Measurements from ENCODE around the gene SREBF1. TPM values are rescaled to one million over a fixed set of nuclear protein-coding genes. Genes with fewer than 3 reads are reported as not detected.

The SREBF1 gene
- polyA plus RNA-seq, 3 donors = 7.6 to 35.9 (median 10.5) TPM

DNA sequence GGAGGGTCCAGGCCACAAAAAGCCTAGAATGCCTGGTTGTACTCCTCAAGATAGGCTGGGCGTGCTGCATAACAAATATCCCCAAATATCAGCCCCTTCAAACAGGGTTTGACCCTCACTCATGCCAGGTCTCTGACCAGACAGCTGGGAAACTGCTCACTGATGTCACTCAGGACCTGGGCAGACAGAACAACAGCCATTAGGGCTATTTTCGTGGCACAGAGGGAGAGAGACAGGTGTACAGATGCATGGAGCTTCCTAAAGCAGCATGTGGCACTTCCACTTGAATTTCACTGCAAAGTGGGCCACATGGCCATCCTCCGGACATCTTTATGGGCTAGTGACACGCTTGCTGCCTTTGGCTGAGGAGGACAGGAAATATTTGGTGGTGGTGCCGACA lies 73.1 kb downstream of the SREBF1 start:
- WGBS (ENCODE audit: insufficient coverage) = 30% methylated on average over 3 of the region's 5 CpGs
- no peak overlapping the region for H3K27ac ChIP-seq (ENCODE audit: low read depth in 1 of 2, low read length in 2 of 2)
- H3K27me3 ChIP-seq (ENCODE audit: control insufficient read depth in 2 of 2, insufficient read depth in 2 of 2, low read length in 2 of 2) = no peaks in the 10 kb centered on the region
- Mint-ChIP-seq H3K4me3 (no peak overlapping the region), H3K9me3 (no peaks in the 10 kb centered on the region), H3K4me1 (peaks cover 11% of the 10 kb centered on the region), H3K27me3 (ENCODE audit: low read depth in 3 of 3) (peaks cover 0 to 2% (median 2%) of the 10 kb centered on the region in 3 donors), H3K36me3 (peaks cover 16 to 22% of the 10 kb centered on the region in 2 donors), H3K27ac (peak overlapping the region in 1 of 7 donors; percentile 18)
- no peak overlapping the region for H3K4me3 ChIP-seq (replicated peaks in 1 of 3; ENCODE audit: low read depth in 2 of 3, low read length in 3 of 3)
- DNase-seq = no peak
- H3K9me3 ChIP-seq (replicated peaks in 1 of 2; ENCODE audit: control insufficient read depth in 1 of 2, insufficient read depth in 1 of 2, low read length in 2 of 2) = no peaks in the 10 kb centered on the region
- H3K79me2 ChIP-seq (ENCODE audit: insufficient read depth, low read length) = no peaks in the 10 kb centered on the region
- intact Hi-C loops (cut with micrococcal nuclease) = no loop called here
- TF ChIP-seq, protein P1, sequence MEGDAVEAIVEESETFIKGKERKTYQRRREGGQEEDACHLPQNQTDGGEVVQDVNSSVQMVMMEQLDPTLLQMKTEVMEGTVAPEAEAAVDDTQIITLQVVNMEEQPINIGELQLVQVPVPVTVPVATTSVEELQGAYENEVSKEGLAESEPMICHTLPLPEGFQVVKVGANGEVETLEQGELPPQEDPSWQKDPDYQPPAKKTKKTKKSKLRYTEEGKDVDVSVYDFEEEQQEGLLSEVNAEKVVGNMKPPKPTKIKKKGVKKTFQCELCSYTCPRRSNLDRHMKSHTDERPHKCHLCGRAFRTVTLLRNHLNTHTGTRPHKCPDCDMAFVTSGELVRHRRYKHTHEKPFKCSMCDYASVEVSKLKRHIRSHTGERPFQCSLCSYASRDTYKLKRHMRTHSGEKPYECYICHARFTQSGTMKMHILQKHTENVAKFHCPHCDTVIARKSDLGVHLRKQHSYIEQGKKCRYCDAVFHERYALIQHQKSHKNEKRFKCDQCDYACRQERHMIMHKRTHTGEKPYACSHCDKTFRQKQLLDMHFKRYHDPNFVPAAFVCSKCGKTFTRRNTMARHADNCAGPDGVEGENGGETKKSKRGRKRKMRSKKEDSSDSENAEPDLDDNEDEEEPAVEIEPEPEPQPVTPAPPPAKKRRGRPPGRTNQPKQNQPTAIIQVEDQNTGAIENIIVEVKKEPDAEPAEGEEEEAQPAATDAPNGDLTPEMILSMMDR (IDR thresholded peaks at IDR 0.05) = no peak
- H3K9ac ChIP-seq (ENCODE audit: insufficient read depth, low read length, poor library complexity, severe bottlenecking) = no peak overlapping the region
- peaks cover 2 to 15% of the 10 kb centered on the region in 2 donors for H3K36me3 ChIP-seq (replicated peaks in 1 of 2; ENCODE audit: control insufficient read depth in 1 of 2, insufficient read depth in 2 of 2, low read length in 2 of 2)
- H4K20me1 ChIP-seq (ENCODE audit: insufficient read depth, low read length) = peaks cover 76% of the 10 kb centered on the region
- H3K4me1 ChIP-seq (ENCODE audit: control insufficient read depth in 1 of 2, insufficient read depth in 2 of 2, low read length in 2 of 2) = no peaks in the 10 kb centered on the region
- no peak overlapping the region for H3K4me2 ChIP-seq (replicated peaks; ENCODE audit: extremely low read depth, low read length, poor library complexity, severe bottlenecking)
- no peak overlapping the region for H2AFZ ChIP-seq (ENCODE audit: insufficient read depth, low read depth, low read length, poor library complexity, severe bottlenecking)

DNA sequence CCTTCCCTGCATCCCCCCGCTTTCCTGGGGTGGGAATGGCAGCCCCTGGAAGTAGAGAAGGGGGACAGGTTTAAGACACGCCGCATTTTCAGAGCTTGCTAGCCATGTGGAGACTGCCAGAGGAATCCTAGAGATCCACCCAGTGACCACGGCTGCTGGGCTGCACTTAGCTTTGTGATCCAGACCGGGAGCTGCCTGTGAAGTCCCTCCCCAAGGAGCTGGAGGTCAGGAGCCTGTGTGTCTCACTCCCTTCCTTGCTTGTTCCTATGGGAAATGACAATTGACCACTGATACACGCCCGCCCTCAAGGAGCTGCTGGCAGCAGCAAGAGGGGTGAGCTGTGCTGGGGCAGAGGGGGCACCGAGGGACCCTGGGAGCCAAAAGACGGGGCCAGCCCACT lies 73.7 kb downstream of the SREBF1 start:
- no peak for DNase-seq
- Mint-ChIP-seq H3K4me1 (peaks cover 17% of the 10 kb centered on the region), H3K36me3 (peaks cover 16 to 22% of the 10 kb centered on the region in 2 donors), H3K27me3 (ENCODE audit: low read depth in 3 of 3) (peaks cover 0 to 2% (median 2%) of the 10 kb centered on the region in 3 donors), H3K27ac (no peak overlapping the region), H3K9me3 (no peaks in the 10 kb centered on the region), H3K4me3 (no peak overlapping the region)
- TF ChIP-seq, protein P1 (IDR thresholded peaks at IDR 0.05) = no peak
- H3K4me1 ChIP-seq (ENCODE audit: control insufficient read depth in 1 of 2, insufficient read depth in 2 of 2, low read length in 2 of 2) = peaks cover 0 to under 1% of the 10 kb centered on the region in 2 donors
- peaks cover 2 to 15% of the 10 kb centered on the region in 2 donors for H3K36me3 ChIP-seq (replicated peaks in 1 of 2; ENCODE audit: control insufficient read depth in 1 of 2, insufficient read depth in 2 of 2, low read length in 2 of 2)
- 90% methylated on average over 8 of the region's 9 CpGs for WGBS (ENCODE audit: insufficient coverage)
- no peak overlapping the region for H2AFZ ChIP-seq (ENCODE audit: insufficient read depth, low read depth, low read length, poor library complexity, severe bottlenecking)
- H4K20me1 ChIP-seq (ENCODE audit: insufficient read depth, low read length) = peaks cover 76% of the 10 kb centered on the region
- H3K9ac ChIP-seq (ENCODE audit: insufficient read depth, low read length, poor library complexity, severe bottlenecking) = no peak overlapping the region
- H3K27ac ChIP-seq (ENCODE audit: low read depth in 1 of 2, low read length in 2 of 2) = no peak overlapping the region
- no peak overlapping the region for H3K4me2 ChIP-seq (replicated peaks; ENCODE audit: extremely low read depth, low read length, poor library complexity, severe bottlenecking)
- intact Hi-C loops (cut with micrococcal nuclease) = no loop called here
- no peak overlapping the region for H3K4me3 ChIP-seq (replicated peaks in 1 of 3; ENCODE audit: low read depth in 2 of 3, low read length in 3 of 3)
- no peaks in the 10 kb centered on the region for H3K9me3 ChIP-seq (replicated peaks in 1 of 2; ENCODE audit: control insufficient read depth in 1 of 2, insufficient read depth in 1 of 2, low read length in 2 of 2)
- peaks cover 0 to 2% of the 10 kb centered on the region in 2 donors for H3K27me3 ChIP-seq (ENCODE audit: control insufficient read depth in 2 of 2, insufficient read depth in 2 of 2, low read length in 2 of 2)
- H3K79me2 ChIP-seq (ENCODE audit: insufficient read depth, low read length) = no peaks in the 10 kb centered on the region

Data from CD14-positive monocyte (primary cell).